ENCODE measurements around the gene SSC5D.

DNA sequence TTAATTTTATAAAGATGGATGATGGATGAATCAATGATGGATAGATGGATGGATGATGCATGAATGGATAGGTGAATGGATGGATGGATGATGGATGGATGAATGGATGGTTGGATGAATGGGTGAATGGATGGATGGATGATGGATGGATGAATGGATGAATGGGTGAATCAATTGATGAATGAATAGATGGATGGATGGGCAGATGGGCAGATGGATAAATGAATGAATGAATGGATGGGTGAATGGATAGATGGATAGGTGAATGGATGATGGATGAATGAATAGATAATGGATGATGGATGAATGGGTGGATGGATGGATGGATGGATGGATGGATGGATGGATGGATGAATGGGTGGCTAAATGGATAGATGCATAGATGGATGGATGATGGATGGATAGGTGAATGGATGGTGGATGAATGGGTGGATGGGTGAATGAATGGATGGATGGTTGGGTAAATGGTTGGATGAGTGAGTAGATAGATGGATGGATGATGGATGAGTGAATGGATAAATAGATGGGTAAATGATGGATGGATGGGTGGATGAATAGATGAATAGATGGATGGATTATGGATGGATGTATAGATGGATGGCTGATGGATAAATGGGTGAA is 79.6 kb downstream of the SSC5D start:
- TF ChIP-seq CTCF (conservative IDR thresholded peaks at IDR 0.05; ENCODE audit: low read length) = no peak
- TF ChIP-seq EZH2phosphoT487 (IDR thresholded peaks at IDR 0.05; ENCODE audit: borderline replicate concordance, low read depth, low read length) = no peak

All from OCI-LY7 (cell line).